Motor neuron (in vitro differentiated cells): ENCODE measurements around the gene KRTAP19-6. TPM values are rescaled to one million over a fixed set of nuclear protein-coding genes. Genes with fewer than 3 reads are reported as not detected.
A peak's percentile ranks its signal among the peaks of the same experiment; 100 is the strongest.
"Not testable (repeated sequence)": the region's sequence is repeated elsewhere in the genome, so short reads cannot be mapped to it uniquely, and the experiment has no call there.

Experiments
- ATAC-seq, 8 experiments: fragments of 200-7000 bp; cut with Tn5 transposase; replicated peaks in 6 of 8; 2 replicates each; pipeline ENCODE4 v1.8.0; 2021; ENCODE audit warnings: mild to moderate bottlenecking in 8 of 8, moderate library complexity in 8 of 8
- H3K27ac ChIP-seq, 2 donors: fragments of 250-450 bp; sonication (Bioruptor Pico); 2 replicates each; pipeline ENCODE4 v1.9.0; 2021; ENCODE audit warnings: antibody characterized with exemption in 2 of 2, mild to moderate bottlenecking in 2 of 2, moderate library complexity in 1 of 2
- H3K4me1 ChIP-seq, 2 donors: fragments of 250-450 bp; sonication (Bioruptor Pico); replicated peaks in 1 of 2; 2 replicates each; pipeline ENCODE4 v1.6.1; 2021; ENCODE audit warnings: antibody characterized with exemption in 2 of 2, mild to moderate bottlenecking in 2 of 2, moderate library complexity in 1 of 2
- H3K4me3 ChIP-seq, 5 donors: fragments of 250-450 bp; sonication (Bioruptor Pico); 2 replicates each; pipeline ENCODE4 v1.9.0; 2021; ENCODE audit warnings: antibody characterized with exemption in 5 of 5, mild to moderate bottlenecking in 5 of 5, moderate library complexity in 4 of 5
- WGBS, 10 experiments: fragments of 450-650 bp; shearing (Covaris generic); methylation state at CpG; one replicate each; pipeline ENCODE4 v1.0.0; 2022; 5-methylcytosine and 5-hydroxymethylcytosine counted together
- in situ Hi-C, 9 experiments: fragments of 400-800 bp; cut with MboI; loops; one replicate each; pipeline ENCODE4 v1.15.0; 2021; ENCODE audit warnings: low sequenced_read_pairs in 9 of 9, low pct_unique_long_range_greater_than_20kb in 2 of 9; ENCODE audit not compliant: unreplicated experiment in 9 of 9
- total RNA-seq, 8 experiments: library from RNA; unstranded; fragments of 300-600 nt; gene quantifications; 2 replicates each; pipeline versions ENCODE4 v1.2.3 to v1.2.4, GENCODE V29; 2022

The KRTAP19-6 gene
- total RNA-seq, 8 experiments from 2014 or later = not detected

DNA sequence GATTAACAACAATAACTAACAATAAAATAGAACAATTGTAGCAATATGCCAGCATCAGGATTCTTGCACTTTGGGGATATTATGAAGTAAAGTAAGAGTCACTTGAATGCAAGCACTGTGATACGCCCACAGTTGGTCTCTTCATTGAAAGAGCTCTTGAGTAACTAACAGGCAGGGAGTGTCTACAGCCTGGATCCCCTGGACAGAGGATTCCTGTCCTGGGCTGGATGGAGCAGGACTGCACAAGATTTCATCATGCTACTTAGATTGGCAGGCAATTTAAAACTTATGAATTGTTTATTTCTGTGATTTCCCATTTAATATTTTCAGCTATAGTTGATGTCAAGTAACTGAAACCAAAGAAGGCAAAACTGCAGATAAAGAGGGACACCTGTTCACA, 26.0 kb downstream of the KRTAP19-6 start:
- in situ Hi-C loops = no loop called here
- no peaks in the 10 kb centered on the region for H3K4me1 ChIP-seq
- H3K4me3 ChIP-seq = no peak overlapping the region
- no peak overlapping the region for H3K27ac ChIP-seq
- ATAC-seq = no peak
- 0 to 100% (median 25%) methylated on average over 1 of the region's 1 CpG; no CpG with 5 or more reads in 5 of the 10 experiments for WGBS, 10 experiments

DNA sequence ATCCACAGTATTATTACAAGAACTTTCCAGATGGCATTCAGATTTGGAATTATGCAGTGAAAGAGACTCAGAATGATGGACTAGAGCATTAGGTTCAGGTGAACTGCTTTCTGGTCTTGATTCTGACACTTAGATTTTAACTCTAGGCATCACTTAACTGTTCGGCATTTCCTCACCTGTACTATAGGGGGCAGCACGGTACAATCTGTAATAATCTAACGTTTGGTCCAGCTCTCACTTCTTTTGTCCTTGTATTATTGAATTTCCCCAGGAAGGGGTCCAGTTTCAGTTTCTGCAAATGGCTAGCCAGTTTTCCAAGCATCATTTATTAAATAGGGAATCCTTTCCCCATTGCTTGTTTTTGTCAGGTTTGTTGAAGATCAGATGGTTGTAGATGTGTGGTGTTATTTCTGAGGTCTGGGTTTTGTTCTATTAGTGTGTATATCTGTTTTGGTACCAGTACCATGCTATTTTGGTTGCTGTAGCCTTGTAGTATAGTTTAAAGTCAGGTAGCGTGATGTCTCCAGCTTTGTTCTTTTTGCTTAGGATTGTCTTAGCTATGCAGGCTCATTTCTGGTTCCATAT, 36.0 kb downstream of the KRTAP19-6 start:
- in situ Hi-C loops, H3K4me3 ChIP-seq, H3K27ac ChIP-seq, ATAC-seq, H3K4me1 ChIP-seq: not testable (repeated sequence)
- WGBS, 10 experiments = 0 to 100% (median 11%) methylated on average over 1 to 4 of the region's 4 CpGs; no CpG with 5 or more reads in 2 of the 10 experiments

DNA sequence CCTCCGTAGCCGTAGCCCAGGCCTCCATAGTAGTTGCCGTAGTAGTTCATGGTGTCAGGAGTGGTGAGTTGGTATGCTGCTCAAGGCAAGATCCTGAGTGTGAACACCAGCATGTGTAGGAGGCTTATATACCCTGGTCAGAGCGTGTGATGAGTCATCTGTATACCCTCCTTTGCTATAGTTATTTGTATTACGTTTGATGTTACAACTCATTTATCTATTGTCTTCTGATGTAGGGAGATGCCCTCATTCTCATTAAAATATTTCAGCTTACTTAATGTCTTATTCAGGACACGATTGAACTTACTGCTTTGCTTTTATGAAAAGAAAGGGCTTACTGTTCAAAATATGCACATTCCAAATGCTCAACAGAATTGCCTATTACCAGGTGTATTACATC, 39.6 kb downstream of the KRTAP19-6 start, which contains the start of gene KRTAP19-5:
TSS of gene KRTAP19-5 (minus strand) at position 101 of the 400 bp plus-strand sequence. CDS start at position 50, 51 bp downstream.
- H3K27ac ChIP-seq = no peak within 1 kb of the TSS
- in situ Hi-C loops = no loop called here
- H3K4me1 ChIP-seq = no peaks in the 10 kb centered on the region
- no peak within 1 kb of the TSS for H3K4me3 ChIP-seq
- 4 to 100% (median 56%) methylated on average over 1 to 6 of the region's 6 CpGs; no CpG with 5 or more reads in 1 of the 10 experiments for WGBS, 10 experiments
- peak in 1 of 8 experiments; percentile 34 for ATAC-seq

DNA sequence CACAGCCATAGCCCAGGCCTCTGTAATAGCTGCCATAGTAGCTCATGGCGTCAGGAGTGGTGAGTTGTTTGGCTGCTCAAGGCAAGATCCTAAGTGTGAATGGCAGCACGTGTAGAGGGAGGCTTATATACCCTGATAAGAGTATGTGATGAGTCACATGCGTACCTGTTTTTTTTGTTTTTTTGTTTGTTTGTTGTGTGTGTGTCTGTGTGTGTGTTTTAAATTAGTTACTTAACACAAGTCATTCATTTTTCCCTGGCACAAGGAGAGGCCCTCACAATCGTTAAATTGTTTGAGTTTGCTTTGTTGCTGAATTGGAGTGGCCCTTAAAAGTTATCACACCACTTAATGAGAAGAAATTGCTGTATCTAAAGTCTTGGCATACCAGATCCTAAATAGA, 44.6 kb downstream of the KRTAP19-6 start, which contains the start of gene KRTAP19-4:
TSS of gene KRTAP19-4 (minus strand) at position 101 of the 400 bp plus-strand sequence. CDS start at position 46, 55 bp downstream.
- ATAC-seq = no peak
- WGBS, 10 experiments = 0 to 100% (median 83%) methylated on average over 1 to 4 of the region's 4 CpGs; no CpG with 5 or more reads in 2 of the 10 experiments
- Histone ChIP-seq H3K27ac (no peak within 1 kb of the TSS), H3K4me1 (no peaks in the 10 kb centered on the region), H3K4me3 (no peak within 1 kb of the TSS)
- in situ Hi-C loops = no loop called here

DNA sequence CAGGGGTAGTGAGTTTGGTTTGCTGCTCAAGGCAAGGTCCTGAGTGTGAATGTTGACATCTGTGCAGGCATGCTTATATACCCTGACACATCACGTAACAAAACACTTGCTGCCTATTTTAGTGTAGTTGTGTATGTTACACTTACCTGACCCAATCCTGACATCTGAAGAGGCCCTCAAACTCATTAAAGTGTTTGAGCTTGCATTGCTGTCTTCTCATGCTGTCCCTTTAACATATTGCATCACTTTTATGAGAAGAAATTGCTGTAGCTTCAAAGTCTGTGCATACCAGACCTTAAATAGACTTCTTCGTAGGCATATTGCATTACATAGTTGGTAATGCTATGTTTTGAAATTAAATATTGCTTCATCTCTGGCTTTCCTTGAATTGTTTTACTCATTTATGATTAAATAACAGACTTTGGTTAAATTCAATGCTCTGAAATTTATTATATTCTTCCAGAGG, 49.7 kb downstream of the KRTAP19-6 start, which contains the start of gene KRTAP19-3:
TSS of gene KRTAP19-3 (minus strand) at position 51 of the 466 bp plus-strand sequence. CDS start 56 bp downstream, outside the sequence.
- no peaks in the 10 kb centered on the region for H3K4me1 ChIP-seq
- H3K27ac ChIP-seq = no peak within 1 kb of the TSS
- no peak within 1 kb of the TSS for H3K4me3 ChIP-seq
- in situ Hi-C loops = no loop called here
- WGBS, 10 experiments = 0 to 100% (median 83%) methylated on average over 1 to 2 of the region's 2 CpGs; no CpG with 5 or more reads in 1 of the 10 experiments
- peak in 1 of 8 experiments; percentile 61 for ATAC-seq

Other genes with a start within 250 kb of the KRTAP19-6 start
- gene KRTAP26-1, start 221.5 kb downstream of the KRTAP19-6 start, total RNA-seq = under 1 TPM in 4 of 8 experiments, not detected in 4; 0.17 to 0.73 (median 0.28) TPM
- gene KRTAP27-1, start 204.2 kb downstream of the KRTAP19-6 start, total RNA-seq = not detected
- not detected for gene KRTAP23-1, start 193.3 kb downstream of the KRTAP19-6 start, total RNA-seq
- under 1 TPM in 1 of 8 experiments, not detected in 7; 0.29 TPM for gene KRTAP13-2, start 169.6 kb downstream of the KRTAP19-6 start, total RNA-seq
- not detected for gene KRTAP13-1, start 145.8 kb downstream of the KRTAP19-6 start, total RNA-seq
- not detected for gene KRTAP13-3, start 115.9 kb downstream of the KRTAP19-6 start, total RNA-seq
- gene KRTAP13-4, start 111.6 kb downstream of the KRTAP19-6 start, total RNA-seq = under 1 TPM in 4 of 8 experiments, not detected in 4; 0.36 to 0.87 (median 0.62) TPM
- under 1 TPM in 1 of 8 experiments, not detected in 7; 0.71 TPM for gene KRTAP15-1, start 101.6 kb downstream of the KRTAP19-6 start, total RNA-seq
- gene KRTAP19-1, start 61.5 kb downstream of the KRTAP19-6 start, total RNA-seq = under 1 TPM in 1 of 8 experiments, not detected in 7; 0.76 TPM
- gene KRTAP19-2, start 54.4 kb downstream of the KRTAP19-6 start, total RNA-seq = not detected
- gene KRTAP19-3, start 49.9 kb downstream of the KRTAP19-6 start, total RNA-seq = not detected
- gene KRTAP19-4, start 44.7 kb downstream of the KRTAP19-6 start, total RNA-seq = not detected
- gene KRTAP19-5, start 39.7 kb downstream of the KRTAP19-6 start, total RNA-seq = not detected
- not detected for gene KRTAP19-7, start 19.4 kb upstream of the KRTAP19-6 start, total RNA-seq
- not detected for gene KRTAP22-2, start 48.5 kb upstream of the KRTAP19-6 start, total RNA-seq
- gene KRTAP6-3, start 50.6 kb upstream of the KRTAP19-6 start, total RNA-seq = not detected
- not detected for gene KRTAP6-2, start 57.0 kb upstream of the KRTAP19-6 start, total RNA-seq
- not detected for gene KRTAP22-1, start 59.2 kb upstream of the KRTAP19-6 start, total RNA-seq
- gene KRTAP6-1, start 72.1 kb upstream of the KRTAP19-6 start, total RNA-seq = not detected
- not detected for gene KRTAP20-1, start 74.6 kb upstream of the KRTAP19-6 start, total RNA-seq
- not detected for gene KRTAP20-4, start 78.8 kb upstream of the KRTAP19-6 start, total RNA-seq
- gene KRTAP20-2, start 93.3 kb upstream of the KRTAP19-6 start, total RNA-seq = not detected
- gene KRTAP20-3, start 101.0 kb upstream of the KRTAP19-6 start, total RNA-seq = not detected
- not detected for gene KRTAP21-3, start 176.9 kb upstream of the KRTAP19-6 start, total RNA-seq
- gene KRTAP21-2, start 205.4 kb upstream of the KRTAP19-6 start, total RNA-seq = not detected
- not detected for gene KRTAP21-1, start 213.6 kb upstream of the KRTAP19-6 start, total RNA-seq